HG02610 (cell line): ENCODE data around the gene MUC5B.

Experiments
- ATAC-seq: cut with Tn5 transposase; IDR thresholded peaks from one replicate; pipeline ENCODE4 v1.9.1; 2021; ENCODE audit warnings: mild to moderate bottlenecking, moderate library complexity; ENCODE audit not compliant: unreplicated experiment

Gene MUC5B

DNA sequence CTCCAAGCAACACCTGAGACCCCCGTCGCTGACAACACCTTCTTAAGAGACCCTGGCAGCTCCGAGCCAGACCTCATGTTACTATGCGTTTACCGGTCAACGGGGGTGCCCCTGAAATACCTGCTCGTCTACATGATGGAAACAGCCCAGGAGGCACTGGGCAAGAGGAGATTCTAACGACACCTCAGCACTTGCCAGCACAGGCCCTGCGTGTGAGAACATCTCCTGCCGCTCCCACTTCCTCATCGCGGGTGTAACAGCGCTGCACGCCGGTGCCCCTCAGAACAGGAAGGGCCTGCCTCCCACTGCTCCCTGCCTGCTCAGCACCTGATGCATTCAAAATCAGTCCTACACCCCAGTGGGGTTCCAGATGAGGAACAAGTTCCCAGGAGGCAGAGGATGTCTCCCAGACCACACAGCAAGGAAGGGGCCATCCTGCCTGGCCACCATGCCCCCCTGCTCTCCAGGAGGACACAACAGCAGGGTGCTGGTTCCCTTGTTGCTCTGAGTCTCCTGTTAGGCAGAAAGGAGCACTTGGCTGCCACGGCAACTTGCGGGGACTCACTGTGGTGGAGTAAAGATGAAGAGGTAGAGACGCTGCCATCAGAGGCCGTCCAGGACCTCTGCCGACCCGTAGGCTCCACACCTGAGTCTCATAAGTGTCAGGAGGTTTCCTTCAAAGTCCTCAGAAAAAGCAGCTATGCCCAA, 84.5 kb downstream of the MUC5B start:
- ATAC-seq, result no peak

DNA sequence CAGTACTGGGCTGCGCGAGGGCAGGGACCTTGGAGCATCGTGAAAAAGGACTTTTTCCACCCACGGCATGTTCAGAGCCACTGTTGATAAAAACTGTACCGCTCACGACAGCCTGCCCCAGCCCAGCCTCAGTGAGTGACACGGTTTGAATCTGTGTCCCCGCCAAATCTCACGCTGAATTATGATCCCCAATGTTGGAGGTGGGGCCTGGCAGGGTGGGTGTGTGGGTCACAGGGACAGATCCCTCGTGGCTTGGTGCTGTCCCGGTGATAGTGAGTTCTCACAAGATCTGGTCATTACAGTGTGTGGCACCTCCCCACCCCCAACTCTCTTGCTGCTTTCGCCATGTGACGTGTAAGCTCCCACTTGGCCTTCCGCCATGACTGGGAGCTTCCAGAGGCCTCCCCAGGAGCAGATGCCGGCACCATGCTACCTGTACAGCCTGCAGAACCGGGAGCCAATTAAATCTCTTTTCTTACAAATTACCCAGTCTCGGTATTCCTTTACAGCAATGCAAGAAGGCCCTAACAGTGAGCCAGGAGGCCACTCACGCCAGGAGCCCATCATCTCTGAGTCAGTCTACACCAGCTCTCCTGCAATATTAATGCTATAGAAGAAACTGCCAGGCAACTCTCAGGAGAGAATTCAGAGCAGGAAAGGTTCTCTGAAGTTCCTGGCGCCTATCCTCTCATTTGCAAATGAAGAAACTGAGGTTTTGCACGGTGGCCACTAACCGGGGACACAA, 85.3 kb downstream of the MUC5B start:
- ATAC-seq, result no peak

DNA sequence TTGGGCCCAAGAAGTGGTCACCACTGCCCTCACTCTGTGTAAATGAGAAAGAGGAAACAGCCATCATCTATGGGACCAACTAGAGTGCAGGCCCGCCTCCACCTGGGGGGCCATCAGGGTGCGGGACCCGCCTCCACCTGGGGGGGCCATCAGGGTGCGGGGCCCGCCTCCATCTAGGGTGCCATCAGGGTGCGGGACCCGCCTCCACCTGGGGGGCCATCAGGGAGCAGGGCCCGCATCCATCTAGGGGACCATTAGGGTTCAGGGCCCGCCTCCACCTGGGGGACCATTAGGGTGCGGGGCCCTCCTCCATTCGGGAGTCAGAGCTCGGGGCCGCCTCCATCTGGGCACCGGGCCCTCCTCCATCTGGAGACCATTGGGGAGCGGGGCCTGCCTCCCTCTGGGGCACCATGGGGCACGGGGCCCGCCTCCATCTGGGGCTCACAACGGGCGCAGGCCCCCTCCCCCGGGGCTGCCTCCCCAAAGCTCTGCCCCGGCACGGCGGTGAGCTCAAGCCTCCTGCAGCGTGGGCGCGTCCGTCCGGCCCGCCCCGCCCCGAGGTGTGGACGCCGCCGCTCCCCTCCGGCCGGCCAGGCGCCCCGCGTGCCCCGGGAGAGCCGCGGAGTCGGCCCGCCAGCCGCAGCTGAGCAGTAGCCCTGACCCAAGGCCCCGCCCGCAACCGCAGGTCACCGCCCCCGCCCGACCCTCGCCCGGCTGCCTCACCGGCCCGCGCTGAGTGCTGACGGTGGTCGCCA, 86.1 kb downstream of the MUC5B start:
- peak; percentile 38 for ATAC-seq

DNA sequence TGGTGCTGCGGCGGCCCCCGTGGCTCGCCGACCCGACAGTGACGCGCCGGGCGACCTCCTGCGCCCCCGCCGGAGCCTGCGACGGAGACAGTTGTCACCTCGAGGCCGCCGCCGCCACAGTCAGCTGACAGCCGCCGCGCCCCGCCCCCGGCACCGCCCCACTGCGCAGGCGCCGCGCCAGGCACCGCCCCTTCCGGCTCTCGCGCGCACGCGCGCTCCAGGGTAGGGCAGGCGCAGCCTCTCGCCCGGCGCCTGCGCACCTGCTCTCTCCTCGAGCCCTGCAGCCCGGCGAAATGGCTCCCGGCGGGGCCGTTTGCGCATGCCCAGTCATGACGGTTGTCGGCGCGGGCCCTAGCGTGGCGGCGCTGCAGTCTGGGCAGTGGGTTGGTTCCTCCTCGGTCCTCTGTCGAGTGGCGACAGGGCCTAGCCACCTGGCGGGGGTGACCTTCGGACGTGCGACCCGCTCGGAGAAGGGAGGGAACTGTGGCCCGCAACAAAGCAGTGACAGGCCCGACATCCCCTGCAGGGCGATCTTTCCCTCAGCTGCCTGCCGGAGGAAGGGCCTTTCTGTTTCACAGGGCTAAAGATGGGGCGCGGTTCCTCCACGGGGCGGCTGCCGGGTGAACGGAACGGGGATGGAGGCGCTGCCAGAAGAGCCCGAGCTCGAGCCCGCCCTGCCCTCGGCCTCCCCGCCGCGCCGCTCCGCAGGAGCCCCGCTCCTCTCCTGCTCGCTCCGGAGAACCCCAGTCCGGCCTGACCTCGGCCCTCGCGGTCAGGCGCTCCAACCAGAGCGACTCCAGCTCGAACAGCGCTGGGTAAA, 86.8 kb downstream of the MUC5B start, which contains the start of gene TOLLIP:
Gene TOLLIP, minus strand, starts transcription at position 135 of the 820 bp plus-strand sequence. Its CDS starts 134 bp downstream, at position 1.
- ATAC-seq, result peak; percentile 72

DNA sequence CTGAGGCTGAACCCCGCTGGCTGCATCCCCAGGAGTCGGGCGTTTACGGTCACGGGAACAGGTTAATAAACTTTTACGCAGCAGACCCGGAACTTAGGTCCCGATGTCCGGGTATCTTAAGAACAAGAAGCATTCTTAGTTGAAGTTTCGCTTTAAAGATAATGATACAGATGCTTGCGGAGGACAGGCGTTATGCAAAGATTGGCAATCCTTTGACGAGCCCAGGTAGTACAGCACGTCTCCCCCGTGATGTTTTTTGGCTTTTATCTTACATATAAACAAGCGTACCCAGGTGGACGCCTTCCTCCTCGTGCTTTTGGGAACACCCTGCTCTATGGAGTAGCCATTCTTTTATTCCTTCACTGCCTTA, 87.4 kb downstream of the MUC5B start:
- no peak for ATAC-seq

DNA sequence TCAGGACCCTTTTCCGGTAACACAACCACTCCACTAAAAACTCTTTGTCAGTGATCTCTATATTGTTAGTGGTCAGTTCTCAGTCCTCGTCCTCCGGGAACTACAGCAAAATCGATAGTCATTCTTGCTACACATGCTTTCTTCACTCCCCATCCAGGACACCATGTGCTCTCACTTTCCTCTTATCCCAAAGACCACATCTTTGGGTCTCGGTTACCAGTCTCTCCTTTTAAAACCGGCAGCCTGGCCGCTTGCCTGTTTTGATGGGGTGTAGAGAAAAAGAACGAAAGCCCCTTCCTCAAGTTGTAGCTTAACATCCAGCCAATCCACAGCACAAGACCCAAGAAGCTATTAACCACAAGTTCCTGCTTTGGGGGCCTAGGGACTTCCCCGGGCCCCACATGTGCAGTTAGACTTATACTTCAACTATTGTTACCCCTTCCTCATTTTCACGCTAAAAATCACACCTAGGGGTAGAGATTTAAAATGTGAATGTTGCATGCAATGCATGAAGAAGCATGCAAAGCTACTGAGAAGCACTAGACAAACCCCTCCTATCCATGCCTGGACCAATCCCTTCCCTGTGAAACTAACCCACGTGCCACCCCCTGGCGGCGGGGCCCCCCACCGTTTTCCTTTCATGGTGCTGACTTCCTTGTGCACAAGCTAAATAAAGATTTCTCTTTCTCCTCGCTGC, 88.1 kb downstream of the MUC5B start:
- no peak for ATAC-seq
